RCC 7860 (cell line): Measurements from ENCODE around the gene STK25.
"Not testable (repeated sequence)": the region's sequence is repeated elsewhere in the genome, so short reads cannot be mapped to it uniquely, and the experiment has no call there.

Experiments
- DNase-seq: peaks from one replicate; pipeline ENCODE4 v3.0.0-alpha.2; 2015; ENCODE audit warnings: low spot score
- FAIRE-seq: peaks from 2 replicates; lab custom pipeline; 2012; peaks lifted over from hg19 to GRCh38; lab: Jason Lieb, UNC

Gene STK25

DNA sequence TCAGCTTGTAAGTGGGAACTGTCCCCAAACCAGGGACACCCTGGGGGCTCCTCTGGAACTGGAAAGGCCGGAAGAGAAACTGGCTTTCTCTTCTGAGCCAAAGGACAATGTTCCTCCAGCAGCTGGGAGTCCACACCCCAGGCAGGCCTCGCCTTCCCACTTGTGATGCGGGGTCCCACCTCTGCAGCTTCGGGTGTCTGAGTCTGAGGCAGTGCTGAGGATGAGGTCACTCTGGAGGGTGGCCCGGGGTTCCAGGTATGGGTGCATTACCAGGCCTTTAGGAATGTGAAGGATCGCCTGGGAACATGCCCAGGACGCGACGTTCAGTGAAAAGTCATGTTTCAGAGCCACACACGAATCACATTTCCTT, 32.0 kb upstream of the STK25 start:
- DNase-seq (peak; percentile 19), FAIRE-seq (no peak)

DNA sequence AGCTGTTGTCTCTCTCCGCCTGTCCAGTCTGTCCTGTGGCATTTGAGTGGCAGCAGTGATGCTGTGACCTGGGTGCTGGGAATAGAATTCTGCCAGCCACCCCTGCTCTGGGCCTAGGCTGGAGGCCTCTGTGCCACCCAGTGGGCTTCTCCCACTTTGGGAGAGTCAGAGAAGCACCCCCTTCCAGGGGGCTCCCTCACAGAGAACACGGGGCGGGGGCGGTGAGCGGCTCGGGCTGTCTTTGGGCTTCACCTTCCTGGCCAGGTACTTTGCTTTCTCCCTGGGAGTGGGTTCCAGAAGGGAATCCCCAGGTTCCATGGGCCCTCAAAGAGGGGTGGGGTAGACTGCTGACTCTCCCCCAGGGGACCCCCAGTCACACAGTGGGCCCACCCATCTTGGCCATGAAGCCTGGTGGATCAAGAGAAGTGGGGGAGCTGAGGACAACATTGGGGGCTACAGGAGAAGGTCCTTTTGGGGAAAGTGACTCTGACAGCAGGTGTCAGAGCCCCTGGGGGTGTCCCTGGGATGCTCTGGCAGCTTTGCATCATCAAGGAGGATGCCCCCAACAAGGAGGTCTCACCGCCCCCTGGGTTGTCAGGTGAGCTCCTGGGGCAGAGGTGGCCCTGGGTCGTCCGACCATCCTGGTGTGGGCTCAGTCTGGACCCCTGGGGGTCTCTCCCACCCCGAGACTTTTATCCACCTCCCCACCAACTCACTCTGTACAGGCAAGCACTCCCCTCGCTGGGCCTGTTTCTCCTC, 31.4 kb upstream of the STK25 start:
- no peak for DNase-seq
- FAIRE-seq = no peak

DNA sequence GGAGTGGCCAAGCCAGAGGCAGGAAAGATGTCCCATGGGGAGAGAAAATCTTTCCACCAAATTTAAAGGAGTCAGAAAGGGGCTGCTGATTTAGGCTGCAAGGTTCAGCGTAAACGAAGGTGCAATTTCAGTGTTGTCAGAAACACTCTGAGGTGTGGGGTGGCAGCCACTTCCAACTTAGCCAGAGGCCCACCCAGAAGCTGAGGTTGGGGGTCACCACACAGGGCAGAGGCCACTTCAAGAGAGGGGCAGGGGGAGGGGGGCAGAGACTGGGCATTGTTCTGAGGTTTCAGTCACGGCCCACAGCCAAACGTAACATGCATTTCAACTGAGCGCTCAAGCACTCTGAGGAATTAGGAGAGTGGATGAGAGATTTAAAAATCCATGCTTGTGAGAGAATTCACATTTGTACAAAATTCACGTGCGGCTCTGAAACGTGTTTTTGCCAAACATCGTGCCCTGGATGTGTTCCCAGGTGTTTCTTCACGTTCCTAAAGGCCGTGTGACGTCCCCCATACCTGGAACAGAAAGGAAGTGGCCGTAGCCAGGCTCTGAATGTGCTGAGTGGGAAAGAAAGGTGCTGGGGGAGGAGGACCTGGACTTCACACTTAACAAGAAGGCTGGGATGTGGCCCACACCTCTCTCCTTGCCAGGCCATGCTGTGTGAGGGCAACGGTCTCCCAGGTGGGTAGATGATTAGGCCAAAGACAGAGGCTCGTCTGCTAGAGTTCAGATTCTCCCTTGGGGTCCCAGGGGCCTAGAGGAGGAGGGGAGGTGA, 30.6 kb upstream of the STK25 start:
- DNase-seq (no peak), FAIRE-seq (no peak)

DNA sequence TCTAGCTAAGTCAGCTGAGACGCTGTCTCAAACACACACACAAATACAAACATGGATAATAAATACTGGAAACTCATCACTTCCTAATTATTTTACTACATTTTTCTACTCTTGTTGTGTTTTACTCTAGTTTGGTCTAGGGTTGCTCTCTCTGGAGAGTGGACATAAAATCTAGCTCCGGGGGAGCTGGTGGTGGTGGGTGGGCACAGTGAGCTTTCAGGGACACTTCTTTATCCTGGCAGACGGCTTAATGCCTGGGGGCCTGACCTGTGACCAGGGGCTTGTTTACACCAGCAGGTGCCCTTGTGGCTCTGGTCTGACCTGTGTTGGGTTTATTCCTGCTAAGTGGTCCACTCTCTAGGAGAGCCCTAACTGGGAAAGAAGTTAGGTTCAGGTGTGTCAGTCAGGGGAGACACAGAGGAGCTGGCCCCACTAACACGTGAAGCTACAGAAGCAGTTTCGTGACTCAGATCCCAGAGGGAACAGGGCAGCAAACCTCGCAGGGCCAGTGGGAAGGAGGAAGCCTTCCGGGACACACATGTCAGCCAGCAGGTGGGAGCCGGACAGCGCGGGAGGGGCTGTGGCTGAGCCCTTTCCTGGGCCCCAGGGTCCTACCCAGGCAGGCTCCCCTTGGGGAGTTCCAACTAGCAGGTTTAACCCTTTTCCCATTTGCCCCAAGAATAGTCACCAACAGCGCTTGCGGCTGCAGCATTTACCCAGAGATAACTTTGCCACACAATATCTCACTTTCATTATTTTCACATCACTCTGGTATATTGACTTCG, 27.7 kb upstream of the STK25 start:
- DNase-seq (no peak), FAIRE-seq (no peak)

DNA sequence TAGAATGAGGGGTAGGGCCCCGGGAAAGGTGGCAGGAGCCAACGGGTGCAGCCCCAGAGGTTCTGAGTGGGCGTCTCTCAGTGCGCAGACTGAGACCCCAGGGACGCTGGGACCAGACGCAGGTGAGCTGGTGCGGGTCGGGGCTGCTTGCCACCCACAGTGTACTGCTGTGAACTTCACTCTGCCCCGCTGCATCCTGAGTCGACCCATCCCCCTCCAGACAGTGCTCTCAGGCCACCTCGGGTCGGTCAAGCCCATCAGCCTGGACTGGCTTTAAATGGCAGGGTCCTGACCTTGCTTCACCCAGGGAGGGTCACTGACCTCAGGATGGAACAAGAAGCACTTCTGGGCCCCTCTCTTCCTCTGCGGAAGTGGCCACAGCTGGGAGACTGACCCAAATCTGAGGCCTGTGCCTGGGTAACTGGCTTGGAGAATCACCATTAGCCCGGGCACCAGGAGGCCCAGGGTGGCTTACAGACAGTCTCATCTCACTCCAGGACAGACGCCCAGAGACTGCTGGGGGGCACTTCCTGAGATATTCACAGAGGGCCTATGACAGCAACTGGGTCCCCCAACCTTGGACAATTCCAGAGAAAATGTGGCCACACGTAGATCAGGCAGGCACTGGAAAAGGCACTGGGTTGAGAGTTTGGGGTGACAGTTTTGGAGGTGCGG, 26.5 kb upstream of the STK25 start:
- no peak for FAIRE-seq

DNA sequence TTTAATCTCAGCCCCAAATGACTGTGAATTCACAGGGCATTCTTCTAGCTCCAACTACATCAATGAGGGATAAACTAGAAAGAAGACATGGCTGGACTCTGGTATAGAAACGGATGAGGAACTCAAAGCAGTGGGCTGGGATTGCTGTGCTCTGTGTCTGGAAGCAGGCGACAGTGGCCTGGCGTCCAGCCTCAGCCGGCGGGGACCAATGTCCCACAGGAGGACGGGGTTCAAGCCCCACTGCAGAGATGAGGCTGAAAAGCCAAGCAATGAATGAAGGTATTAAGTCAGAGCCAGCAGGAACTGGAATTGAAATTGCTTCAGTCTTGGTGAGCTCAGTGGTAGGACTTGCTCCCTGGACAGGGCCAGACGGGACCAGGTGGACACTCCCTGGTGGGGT, 25.9 kb upstream of the STK25 start:
- no peak for DNase-seq
- no peak for FAIRE-seq

More for the DNA sequence above, 26.5 kb upstream of the STK25 start:
- DNase-seq = no peak

DNA sequence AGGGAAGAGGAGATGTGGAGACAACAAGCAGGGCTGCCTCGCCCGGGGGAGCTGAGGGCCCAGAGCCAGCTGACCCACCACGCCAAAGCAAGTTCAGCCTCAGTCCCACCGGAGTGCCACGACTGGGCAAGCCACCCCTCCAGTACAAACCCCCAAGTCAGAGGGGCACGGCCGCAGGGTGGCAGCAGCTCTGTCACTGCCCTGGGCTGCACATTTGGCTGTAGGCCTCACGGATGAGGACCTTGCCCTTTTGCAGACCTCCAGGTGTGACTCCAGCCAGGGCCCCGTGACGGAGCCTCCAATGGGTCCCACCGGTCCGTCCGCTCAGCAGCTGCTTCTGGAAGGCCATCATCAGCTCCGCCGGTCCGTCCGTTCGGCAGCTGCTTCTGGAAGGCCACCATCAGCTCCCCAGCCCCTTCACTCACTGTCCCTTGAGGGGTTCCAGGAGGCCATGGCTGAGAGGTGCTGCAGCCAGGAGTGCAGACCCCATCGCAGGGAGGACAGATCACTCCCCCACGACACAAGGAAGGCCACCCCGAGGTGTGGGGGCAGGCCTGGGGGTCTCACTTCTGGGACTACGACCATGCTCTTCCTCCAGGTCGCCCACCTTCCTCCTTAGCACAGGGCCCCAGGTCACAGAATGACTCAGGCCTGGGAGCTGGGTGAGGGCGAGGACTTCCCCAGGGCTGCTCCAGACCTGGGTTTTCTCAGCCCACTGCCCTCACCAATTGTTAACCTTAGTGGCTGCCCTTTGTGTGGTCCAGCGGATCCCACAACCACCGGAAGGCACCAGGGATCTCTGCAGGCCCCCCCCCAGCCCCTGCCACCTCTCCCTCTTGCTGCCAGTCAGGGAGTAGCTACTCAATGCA, 24.6 kb upstream of the STK25 start:
- DNase-seq = no peak
- FAIRE-seq = no peak

DNA sequence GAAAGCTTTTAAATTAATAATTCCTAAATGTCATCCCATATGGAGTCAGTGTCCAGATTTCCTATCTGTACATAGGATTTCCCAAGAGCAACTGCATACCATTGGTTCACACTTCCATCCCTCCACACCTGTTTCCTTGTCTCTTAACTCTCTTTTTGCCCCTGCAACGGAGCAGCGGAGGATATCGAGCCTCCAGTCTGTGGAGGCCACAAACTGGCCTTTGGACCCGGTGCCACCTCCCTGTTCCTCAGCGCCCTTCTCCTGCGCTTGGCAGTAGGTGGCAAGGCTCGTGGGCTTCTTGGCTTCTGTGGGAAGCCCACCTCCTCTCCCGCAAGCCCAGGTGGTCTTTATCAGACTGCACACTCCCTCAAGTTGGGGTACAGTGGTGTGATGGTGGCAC, 23.8 kb upstream of the STK25 start:
- FAIRE-seq = no peak
- DNase-seq = no peak

DNA sequence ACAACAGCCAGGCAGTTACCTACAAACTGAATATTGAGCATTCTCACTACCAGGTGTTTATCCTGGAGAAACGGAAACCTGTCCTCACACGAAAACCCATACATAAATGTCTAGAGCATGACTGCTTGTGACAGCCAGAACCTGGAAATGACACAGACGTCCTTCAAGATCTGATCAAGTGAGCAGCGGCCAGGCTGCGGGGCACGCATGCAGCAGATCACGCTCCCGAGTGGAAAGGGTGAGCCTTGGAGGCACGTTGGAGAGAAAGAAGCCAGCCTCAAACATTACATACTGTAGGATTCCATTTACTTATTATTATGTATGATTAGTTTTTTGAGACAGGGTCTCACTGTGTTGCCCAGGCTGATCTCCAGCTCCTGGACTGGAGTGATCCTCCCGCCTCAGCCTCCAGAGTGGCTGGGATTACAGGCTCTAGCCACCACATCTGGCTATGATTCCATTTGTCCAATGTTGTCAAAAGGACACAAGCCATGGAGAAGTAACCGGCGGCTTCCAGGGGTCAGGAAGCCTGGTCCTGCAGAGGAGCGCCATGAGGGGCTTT, 22.9 kb upstream of the STK25 start:
- FAIRE-seq (no peak), DNase-seq (no peak)

DNA sequence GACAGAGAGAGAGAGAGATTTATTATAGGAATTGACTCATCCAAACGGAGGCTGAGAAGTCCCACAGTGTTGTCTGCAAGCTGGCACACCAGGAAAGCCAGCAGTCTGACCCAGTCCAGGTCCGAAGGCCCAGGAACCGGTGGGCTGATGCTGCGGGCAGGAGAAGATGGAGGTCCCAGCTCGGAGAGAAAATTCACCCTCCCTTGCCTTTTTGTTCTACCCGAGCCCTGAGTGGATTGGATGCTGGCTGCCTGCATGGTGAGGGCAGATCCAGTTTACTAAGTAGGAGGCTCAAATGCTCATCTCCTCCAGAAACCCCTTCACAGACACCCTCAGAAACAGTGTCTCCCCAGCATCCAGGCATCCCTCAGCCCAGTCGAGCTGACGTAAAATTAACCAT, 22.2 kb upstream of the STK25 start:
- no peak for FAIRE-seq
- DNase-seq = no peak

DNA sequence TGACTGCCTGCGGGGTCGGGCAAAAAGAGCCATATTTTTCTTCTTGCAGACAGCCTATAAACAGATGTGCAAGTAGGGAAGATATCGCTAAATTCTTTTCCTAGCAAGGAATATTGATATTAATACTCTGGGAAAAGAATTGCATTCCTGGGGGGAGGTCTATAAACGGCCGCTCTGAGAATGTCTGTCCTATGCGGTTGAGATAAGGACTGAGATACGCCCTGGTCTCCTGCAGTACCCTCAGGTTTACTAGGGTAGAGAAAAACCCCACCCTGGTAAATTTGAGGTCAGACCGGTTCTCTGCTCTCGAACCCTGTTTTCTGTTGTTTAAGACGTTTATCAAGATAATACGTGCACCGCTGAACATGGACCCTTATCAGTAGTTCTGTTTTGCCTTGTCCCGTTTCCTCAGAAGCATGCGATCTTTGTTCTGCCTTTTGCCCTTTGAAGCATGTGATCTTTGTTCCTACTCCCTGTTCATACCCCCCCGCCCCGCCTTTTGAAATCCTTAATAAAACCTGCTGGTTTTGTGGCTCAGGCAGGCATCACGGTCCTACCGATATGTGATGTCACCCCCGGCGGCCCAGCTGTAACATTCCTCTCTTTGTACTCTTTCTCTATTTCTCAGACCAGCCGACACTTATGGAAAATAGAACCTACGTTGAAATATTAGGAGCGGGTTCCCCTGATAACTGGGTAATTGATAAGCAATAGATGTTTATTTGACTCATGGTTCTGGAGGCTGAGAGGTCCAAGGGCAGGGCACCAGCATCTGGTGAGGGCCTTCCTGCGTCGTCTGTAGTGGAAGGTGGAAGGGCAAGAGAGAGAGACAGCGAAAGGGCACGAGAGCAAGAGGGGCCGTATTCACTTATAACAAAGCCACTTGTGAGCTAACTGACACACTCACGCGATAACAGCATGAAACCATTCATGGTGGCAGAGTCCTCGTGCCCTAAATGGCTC, 17.7 kb upstream of the STK25 start:
- DNase-seq, FAIRE-seq: not testable (repeated sequence)

DNA sequence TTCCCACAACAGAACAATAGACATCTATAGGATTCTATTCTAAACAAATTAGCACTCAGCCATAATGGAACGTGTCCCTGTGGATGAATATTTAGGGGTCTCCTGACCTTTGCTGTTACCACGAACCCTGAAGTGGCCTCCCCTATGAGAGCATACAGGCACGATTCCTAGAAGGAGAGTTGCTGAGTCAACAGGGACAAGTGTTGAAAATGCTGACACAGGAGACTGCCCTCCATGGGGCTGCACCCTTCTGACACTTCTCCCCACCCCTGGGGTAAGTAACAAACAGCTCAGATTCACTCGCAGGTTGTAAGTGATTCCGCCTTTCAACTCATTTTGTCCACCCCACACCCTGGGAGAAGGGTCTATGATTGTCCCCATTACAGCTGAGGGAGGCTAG, 14.1 kb upstream of the STK25 start:
- FAIRE-seq (no peak), DNase-seq (no peak)

DNA sequence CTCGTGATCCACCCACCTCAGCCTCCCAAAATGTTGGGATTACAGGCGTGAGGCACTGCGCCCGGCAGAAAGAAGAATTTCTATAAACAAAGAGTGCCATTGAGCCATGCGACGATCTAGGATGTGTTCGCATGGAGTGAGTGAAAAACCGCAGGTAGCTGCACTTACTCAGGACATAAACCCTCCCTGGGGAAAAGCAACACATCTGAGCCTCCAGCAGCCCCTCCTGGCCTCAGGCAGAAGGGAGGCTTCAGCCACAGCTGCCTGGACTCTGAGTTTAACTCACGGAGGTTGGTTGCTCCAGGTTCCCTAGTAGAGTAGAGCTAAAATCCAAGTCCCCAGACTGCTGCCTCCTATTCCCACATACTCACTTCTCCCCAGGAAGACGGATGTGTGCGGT, 11.3 kb upstream of the STK25 start:
- no peak for FAIRE-seq
- DNase-seq = no peak

DNA sequence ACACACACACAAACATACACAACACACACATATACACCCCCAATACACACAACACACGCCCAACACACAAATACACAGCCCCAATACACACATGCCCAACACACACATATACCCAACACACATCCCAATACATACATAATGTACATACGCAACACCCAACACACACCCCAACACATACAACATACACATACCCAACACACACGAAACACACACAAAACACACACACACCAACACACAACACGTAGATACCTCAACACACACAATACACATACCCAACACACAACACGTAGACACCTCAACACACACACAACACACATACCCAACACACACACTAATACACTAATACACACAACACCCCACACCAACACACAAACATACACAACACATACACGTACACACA, 8.9 kb upstream of the STK25 start:
- FAIRE-seq (no peak), DNase-seq (no peak)

DNA sequence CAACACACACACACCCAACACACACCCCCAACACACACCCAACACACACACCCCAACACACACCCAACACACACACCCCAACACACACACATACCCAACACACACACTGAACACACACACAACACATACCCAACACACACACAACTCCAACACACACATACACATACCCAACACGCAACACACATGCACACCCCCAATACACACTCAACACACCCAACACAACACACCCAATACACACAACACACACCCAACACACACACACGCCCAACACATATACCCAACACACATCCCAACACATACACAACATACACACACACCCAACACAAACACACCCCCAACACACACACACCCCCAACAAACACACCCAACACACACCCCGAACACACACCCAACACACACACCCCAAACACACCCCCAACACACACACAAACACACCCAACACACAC, 8.2 kb upstream of the STK25 start:
- no peak for FAIRE-seq

DNA sequence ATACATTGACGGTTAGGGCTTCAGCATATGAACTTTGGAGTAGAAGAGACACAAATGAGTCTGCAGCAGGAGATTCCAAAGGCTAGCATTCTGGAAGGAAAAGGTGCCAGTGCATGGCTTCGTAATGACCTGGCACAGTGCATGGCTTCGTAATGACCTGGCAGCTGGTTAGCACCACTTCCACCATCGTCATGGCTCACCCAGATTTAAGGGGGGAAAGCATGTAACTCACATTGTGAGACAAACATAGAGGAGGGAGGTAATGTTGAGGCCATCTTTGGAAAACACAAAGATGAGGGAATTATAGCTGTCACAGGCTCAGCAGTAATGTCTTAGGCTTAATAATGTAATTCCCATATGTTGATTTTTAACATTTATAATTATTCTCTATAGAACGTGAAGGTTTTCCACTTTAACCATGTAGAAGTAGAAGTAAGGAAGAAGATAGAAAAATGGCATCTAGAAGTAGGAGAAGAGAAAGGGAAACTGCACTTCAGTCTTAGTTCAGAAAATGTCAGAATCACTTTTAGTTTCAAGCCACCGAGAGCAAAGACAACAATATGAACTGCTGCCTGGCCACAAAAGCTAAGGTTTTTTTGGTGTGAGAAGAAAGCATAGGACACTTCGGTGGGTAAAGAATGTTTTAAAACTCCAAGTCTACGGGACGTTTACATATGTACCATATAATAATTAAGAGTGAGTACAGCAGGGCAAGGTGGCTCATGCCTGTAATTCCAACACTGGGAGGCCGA, 6.8 kb upstream of the STK25 start:
- FAIRE-seq (no peak), DNase-seq (no peak)

More for the DNA sequence above, 8.2 kb upstream of the STK25 start:
- no peak for DNase-seq

DNA sequence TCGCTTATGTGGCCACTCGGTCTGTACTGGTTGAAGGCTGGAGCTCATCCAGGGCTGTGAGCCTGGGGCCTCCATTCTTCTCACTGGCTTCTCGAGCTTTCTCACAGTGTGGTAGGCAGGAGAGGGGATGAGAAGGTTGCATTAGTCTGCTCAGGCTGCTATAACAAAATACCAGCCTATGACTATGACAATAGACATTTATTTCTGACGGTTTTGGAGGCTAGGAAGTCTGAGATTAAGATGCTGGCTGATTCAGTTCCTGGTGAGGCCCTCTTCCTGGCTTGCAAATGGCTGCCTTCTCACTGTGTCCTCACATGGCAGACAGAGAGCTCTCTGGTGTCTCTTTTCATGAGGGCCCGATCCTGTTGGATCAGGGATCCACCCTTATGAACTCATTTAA, 6.2 kb upstream of the STK25 start:
- DNase-seq (no peak), FAIRE-seq (no peak)
